Fibroblast of skin of left biceps (primary cell): ENCODE measurements around the gene HK1.

Source experiments
- DNase-seq, 2 experiments: peaks; one replicate each; pipeline ENCODE4 v3.0.0-alpha.2; 2013; ENCODE audit warnings: low read depth in 2 of 2

The HK1 gene

GRCh38 chr10:69419096-69419743, 140.9 kb downstream of the HK1 start:
- DNase-seq, result no peak

- DNase-seq, result no peak
Measured at GRCh38 chr10:69419744-69420126, 141.4 kb downstream of the HK1 start.

GRCh38 chr10:69421611-69422308, 143.5 kb downstream of the HK1 start:
- DNase-seq, result no peak

- no peak for DNase-seq
Measured at GRCh38 chr10:69422676-69423075, 144.4 kb downstream of the HK1 start.

- no peak for DNase-seq
Measured at GRCh38 chr10:69425041-69425440, 146.7 kb downstream of the HK1 start.

- no peak for DNase-seq
Measured at GRCh38 chr10:69425511-69426298, 147.4 kb downstream of the HK1 start.

GRCh38 chr10:69426376-69426727, 148.1 kb downstream of the HK1 start:
- no peak for DNase-seq

GRCh38 chr10:69428165-69428564, 149.9 kb downstream of the HK1 start:
- no peak for DNase-seq

- no peak for DNase-seq
Measured at GRCh38 chr10:69434169-69434568, 155.9 kb downstream of the HK1 start.

GRCh38 chr10:69434926-69435325, 156.6 kb downstream of the HK1 start:
- no peak for DNase-seq

- no peak for DNase-seq
Measured at GRCh38 chr10:69435966-69436520, 157.7 kb downstream of the HK1 start.

- no peak for DNase-seq
Measured at GRCh38 chr10:69437321-69438259, 159.3 kb downstream of the HK1 start.

- no peak for DNase-seq
Measured at GRCh38 chr10:69438536-69439349, 160.4 kb downstream of the HK1 start.

GRCh38 chr10:69439350-69439739, 161.0 kb downstream of the HK1 start:
- no peak for DNase-seq

GRCh38 chr10:69439813-69440506, 161.7 kb downstream of the HK1 start:
- DNase-seq, result no peak

- DNase-seq, result no peak
Measured at GRCh38 chr10:69443354-69443753, 165.1 kb downstream of the HK1 start.

GRCh38 chr10:69445041-69445440, 166.7 kb downstream of the HK1 start:
- no peak for DNase-seq

- no peak for DNase-seq
Measured at GRCh38 chr10:69446229-69446628, 167.9 kb downstream of the HK1 start.

- peak; percentile 17 to 23 for DNase-seq
Measured at GRCh38 chr10:69446650-69447151, 168.4 kb downstream of the HK1 start.

GRCh38 chr10:69449841-69450240, 171.5 kb downstream of the HK1 start:
- DNase-seq, result no peak
